ENCODE data around the gene CHKB.

DNA sequence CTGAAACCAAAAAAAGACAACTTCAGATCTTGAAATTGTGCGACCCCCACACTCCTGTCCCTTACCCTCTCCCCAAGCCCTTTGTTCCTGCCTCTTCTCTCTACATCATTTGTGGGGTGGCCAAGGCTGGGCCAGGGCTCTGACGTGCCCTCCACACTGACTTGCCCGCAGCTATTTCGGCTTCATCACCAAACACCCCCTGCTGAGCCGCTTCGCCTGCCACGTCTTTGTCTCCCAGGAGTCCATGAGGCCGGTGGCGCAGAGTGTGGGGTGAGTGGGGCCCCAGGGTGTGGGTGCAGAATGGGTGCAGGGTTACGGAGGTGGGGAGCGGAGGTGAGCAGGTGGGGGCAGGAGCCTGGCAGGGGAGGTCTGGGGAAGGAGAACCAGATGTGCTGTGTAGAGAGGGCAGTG is 27.4 kb upstream of the CHKB start:
- TF ChIP-seq POLR2AphosphoS5 (IDR thresholded peaks at IDR 0.05): no peak
- TF ChIP-seq CTCF (IDR thresholded peaks at IDR 0.05): no peak
- TF ChIP-seq POLR2A (IDR thresholded peaks at IDR 0.05; ENCODE audit: low read depth): no peak

All from esophagus muscularis mucosa (tissue), 3 donors.